ENCODE data around the gene COPS7B. TPM values are rescaled to one million over a fixed set of nuclear protein-coding genes. Genes with fewer than 3 reads are reported as not detected.

The COPS7B gene
- total RNA-seq: 14.9 and 18.4 TPM in 2 replicates

GRCh38 chr2:231786177-231786916 lies at the start of gene COPS7B:
Gene COPS7B (plus strand): TSS chr2:231786445. CDS start chr2:231788571, 2,126 bp downstream.

DNA sequence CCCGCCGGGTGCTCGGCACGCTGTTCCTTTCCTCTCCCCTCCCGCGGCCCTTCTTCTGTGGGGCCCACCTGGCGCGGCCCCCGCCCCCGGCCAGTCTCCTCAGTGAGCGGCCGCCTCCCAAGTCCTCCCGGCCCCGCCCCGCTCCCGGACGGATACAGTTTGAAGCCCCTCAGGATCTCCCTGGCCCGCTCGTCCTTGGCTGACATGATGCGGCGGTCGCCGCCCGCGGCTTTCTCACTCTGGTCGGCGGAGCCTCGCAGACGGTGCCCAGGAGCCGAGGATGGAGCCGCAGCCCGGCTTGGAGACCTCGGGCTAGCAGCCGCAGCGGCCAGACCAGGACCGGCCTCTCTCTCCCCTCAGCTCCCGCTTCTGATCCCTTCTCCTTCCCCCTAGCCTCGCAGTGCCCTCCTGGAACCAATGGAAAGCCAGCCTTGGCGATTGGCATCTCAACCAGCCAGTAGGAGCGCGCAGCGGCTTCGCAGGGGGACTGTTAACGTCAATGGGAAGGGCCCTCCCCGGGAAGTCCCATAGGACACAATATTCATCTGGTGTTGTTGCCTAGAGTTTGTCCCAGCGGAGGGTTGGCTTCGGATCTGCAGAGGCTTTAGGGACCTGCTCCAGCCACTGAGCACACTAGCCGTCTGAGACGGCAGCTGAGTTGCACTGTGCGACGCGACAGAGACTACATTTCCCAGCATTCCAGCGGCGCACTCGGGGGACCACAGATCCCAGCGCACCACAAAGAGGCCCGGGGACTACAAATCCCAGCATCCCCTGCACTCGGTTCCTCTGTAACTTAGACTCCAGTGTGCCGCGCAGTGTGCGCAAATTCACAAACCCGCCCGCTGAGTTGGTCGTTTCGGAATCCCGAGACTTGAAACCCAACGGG lies 5.1 kb upstream of the COPS7B start, which contains the start of gene PDE6D:
Gene PDE6D (minus strand): TSS at position 374 of the 889 bp plus-strand sequence. CDS start 168 bp downstream, at position 206.

Other genes with a start within 250 kb of the COPS7B start
- not detected in 2 replicates for gene TEX44, start 193.6 kb upstream of the COPS7B start, total RNA-seq
- gene PTMA, start 77.9 kb upstream of the COPS7B start, total RNA-seq: 1,067 and 1,251 TPM in 2 replicates
- 14.5 and 14.8 TPM in 2 replicates for gene PDE6D, start 5.2 kb upstream of the COPS7B start, total RNA-seq
- gene NPPC, start 140.0 kb downstream of the COPS7B start, total RNA-seq: not detected in 2 replicates
- gene DIS3L2, start 175.3 kb downstream of the COPS7B start, total RNA-seq: 19.7 and 21.6 TPM in 2 replicates

Data from endothelial cell of coronary artery (primary cell).